ENCODE data around the gene SAP30BP.

DNA sequence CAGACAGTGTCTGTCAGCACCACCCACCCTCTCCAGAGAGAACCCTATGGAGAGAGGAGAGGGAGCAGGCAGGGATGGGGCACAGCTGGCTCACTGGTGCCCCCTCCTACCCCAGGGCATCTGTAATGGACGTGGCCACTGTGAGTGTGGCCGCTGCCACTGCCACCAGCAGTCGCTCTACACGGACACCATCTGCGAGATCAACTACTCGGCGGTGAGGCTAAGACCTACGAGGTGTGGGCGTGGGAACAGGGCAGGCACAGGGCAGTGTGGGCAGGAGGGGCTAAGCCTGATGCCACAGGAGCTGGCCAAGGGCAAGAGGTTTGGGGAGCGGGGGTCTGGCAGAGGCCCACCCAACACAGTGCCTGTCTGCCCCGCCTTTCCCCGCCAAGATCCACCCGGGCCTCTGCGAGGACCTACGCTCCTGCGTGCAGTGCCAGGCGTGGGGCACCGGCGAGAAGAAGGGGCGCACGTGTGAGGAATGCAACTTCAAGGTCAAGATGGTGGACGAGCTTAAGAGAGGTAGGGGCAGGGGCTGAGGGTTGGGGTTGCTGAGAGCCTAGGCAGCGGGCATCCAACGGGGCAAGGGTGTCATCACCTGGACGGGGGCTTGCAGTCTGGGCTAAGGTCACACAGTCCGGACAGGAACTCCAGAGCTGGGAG is 69.2 kb downstream of the SAP30BP start:
- TF ChIP-seq, protein P1, sequence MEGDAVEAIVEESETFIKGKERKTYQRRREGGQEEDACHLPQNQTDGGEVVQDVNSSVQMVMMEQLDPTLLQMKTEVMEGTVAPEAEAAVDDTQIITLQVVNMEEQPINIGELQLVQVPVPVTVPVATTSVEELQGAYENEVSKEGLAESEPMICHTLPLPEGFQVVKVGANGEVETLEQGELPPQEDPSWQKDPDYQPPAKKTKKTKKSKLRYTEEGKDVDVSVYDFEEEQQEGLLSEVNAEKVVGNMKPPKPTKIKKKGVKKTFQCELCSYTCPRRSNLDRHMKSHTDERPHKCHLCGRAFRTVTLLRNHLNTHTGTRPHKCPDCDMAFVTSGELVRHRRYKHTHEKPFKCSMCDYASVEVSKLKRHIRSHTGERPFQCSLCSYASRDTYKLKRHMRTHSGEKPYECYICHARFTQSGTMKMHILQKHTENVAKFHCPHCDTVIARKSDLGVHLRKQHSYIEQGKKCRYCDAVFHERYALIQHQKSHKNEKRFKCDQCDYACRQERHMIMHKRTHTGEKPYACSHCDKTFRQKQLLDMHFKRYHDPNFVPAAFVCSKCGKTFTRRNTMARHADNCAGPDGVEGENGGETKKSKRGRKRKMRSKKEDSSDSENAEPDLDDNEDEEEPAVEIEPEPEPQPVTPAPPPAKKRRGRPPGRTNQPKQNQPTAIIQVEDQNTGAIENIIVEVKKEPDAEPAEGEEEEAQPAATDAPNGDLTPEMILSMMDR (IDR thresholded peaks at IDR 0.05), result no peak
- TF ChIP-seq, protein P2, sequence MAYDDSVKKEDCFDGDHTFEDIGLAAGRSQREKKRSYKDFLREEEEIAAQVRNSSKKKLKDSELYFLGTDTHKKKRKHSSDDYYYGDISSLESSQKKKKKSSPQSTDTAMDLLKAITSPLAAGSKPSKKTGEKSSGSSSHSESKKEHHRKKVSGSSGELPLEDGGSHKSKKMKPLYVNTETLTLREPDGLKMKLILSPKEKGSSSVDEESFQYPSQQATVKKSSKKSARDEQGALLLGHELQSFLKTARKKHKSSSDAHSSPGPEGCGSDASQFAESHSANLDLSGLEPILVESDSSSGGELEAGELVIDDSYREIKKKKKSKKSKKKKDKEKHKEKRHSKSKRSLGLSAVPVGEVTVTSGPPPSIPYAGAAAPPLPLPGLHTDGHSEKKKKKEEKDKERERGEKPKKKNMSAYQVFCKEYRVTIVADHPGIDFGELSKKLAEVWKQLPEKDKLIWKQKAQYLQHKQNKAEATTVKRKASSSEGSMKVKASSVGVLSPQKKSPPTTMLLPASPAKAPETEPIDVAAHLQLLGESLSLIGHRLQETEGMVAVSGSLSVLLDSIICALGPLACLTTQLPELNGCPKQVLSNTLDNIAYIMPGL (CRISPR knock-in tag; IDR thresholded peaks at IDR 0.05; ENCODE audit: borderline replicate concordance), result no peak
- TF ChIP-seq JUN (IDR thresholded peaks at IDR 0.05), result no peak
- TF ChIP-seq, protein P3, sequence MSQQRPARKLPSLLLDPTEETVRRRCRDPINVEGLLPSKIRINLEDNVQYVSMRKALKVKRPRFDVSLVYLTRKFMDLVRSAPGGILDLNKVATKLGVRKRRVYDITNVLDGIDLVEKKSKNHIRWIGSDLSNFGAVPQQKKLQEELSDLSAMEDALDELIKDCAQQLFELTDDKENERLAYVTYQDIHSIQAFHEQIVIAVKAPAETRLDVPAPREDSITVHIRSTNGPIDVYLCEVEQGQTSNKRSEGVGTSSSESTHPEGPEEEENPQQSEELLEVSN (IDR thresholded peaks at IDR 0.05; ENCODE audit: borderline replicate concordance, low read depth), result no peak

All from A549 (cell line).